ENCODE measurements around the gene SLC27A1.
A peak's percentile ranks its signal among the peaks of the same experiment; 100 is the strongest.

The SLC27A1 gene

GRCh38 chr19:17519967-17520366 lies 49.6 kb downstream of the SLC27A1 start:
- intact Hi-C loops (cut with micrococcal nuclease), result no loop called here
- Mint-ChIP-seq H3K27ac (no peak overlapping the region), H3K36me3 (ENCODE audit: low read depth) (peaks cover 73% of the 10 kb centered on the region), H3K9me3 (peaks cover 12% of the 10 kb centered on the region), H3K4me1 (ENCODE audit: low read depth) (peaks cover 44% of the 10 kb centered on the region), H3K27me3 (no peaks in the 10 kb centered on the region), H3K4me3 (no peak overlapping the region)

- peaks cover 47% of the 10 kb centered on the region for H3K4me1 Mint-ChIP-seq (ENCODE audit: low read depth)
- H3K36me3 Mint-ChIP-seq (ENCODE audit: low read depth), result peaks cover 64% of the 10 kb centered on the region
- H3K27me3 Mint-ChIP-seq, result peaks cover 3% of the 10 kb centered on the region
- no peak overlapping the region for H3K27ac Mint-ChIP-seq
- no peak overlapping the region for H3K4me3 Mint-ChIP-seq
- H3K9me3 Mint-ChIP-seq, result peaks cover 12% of the 10 kb centered on the region
- intact Hi-C loops (cut with micrococcal nuclease), result no loop called here
Measured at GRCh38 chr19:17520865-17521264, 50.5 kb downstream of the SLC27A1 start.

- peaks cover 40% of the 10 kb centered on the region for H3K36me3 Mint-ChIP-seq (ENCODE audit: low read depth)
- H3K9me3 Mint-ChIP-seq, result peaks cover under 1% of the 10 kb centered on the region
- peaks cover 6% of the 10 kb centered on the region for H3K27me3 Mint-ChIP-seq
- intact Hi-C loops (cut with micrococcal nuclease), result no loop called here
- H3K4me3 Mint-ChIP-seq, result peak overlapping the region; percentile 35
- H3K4me1 Mint-ChIP-seq (ENCODE audit: low read depth), result peaks cover 47% of the 10 kb centered on the region
- peak overlapping the region; percentile 89 for H3K27ac Mint-ChIP-seq
Measured at GRCh38 chr19:17522988-17523872, 52.9 kb downstream of the SLC27A1 start.

DNA sequence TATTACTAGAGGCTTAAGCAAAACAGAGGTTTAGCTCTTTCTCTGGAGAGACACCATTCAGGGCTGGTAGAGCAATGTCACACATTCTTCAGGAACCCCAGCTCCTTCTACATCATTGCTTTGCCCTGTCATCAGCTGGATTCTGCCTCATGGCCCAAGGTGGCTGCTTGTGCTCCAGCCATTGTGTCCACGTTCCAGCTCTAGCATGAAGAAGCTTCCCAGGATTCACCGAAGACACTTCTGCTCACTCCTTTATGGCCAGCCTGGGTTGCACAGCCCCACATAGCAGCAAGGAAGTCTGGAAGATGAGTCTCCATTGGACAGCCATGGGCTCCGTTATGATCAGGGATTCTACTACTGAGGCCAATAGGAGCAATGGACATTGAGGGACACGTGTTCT lies 54.3 kb downstream of the SLC27A1 start:
- Mint-ChIP-seq H3K27me3 (peaks cover 10% of the 10 kb centered on the region), H3K36me3 (ENCODE audit: low read depth) (peaks cover 32% of the 10 kb centered on the region), H3K4me3 (no peak overlapping the region), H3K9me3 (peaks cover 9% of the 10 kb centered on the region), H3K27ac (peak overlapping the region; percentile 89), H3K4me1 (ENCODE audit: low read depth) (peaks cover 52% of the 10 kb centered on the region)
- intact Hi-C loops (cut with micrococcal nuclease), result no loop called here

DNA sequence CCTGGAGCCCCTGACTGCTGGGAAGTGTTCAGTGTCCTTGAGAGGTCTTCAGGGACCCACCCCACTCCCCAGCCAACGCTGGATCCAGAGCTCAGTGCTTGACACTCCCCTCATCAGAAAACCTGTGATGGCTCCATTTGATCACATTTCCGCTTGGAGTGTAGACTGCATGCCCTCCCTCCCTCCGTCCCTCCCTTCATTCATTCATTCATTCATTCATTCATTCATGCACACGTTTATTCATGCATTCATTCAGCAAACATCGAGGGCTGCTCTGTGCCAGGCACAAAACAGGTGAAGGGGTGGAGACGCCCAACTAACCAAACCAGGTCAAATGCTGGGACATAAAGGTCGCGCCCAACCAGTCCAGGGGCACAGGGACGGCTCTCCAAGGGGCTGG lies 54.8 kb downstream of the SLC27A1 start:
- Mint-ChIP-seq H3K9me3 (peaks cover 9% of the 10 kb centered on the region), H3K4me3 (no peak overlapping the region), H3K27me3 (peaks cover 10% of the 10 kb centered on the region), H3K4me1 (ENCODE audit: low read depth) (peaks cover 57% of the 10 kb centered on the region), H3K27ac (peak overlapping the region; percentile 32), H3K36me3 (ENCODE audit: low read depth) (peaks cover 27% of the 10 kb centered on the region)
- intact Hi-C loops (cut with micrococcal nuclease), result no loop called here

DNA sequence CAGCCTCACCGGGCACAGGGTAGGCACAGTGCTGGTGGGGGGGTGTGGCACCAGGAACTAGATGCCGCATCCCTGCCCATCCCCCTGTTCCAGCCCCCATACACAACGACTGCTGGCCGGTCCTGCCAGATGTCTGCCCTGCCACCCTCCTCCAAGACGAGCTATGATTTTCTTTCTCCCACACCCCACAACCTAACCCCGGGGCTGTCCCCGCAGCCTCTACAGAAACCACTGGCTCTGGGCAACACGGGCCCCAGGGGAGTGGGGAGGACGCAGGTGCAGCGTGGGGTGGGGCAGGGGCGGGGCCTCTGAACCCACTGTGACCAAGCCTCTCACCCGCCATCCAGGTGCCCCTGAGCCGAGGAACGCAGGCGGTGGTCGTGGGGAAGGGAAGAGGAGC lies 56.6 kb downstream of the SLC27A1 start:
- Mint-ChIP-seq H3K4me3 (no peak overlapping the region), H3K4me1 (ENCODE audit: low read depth) (peaks cover 59% of the 10 kb centered on the region), H3K27me3 (peaks cover 10% of the 10 kb centered on the region), H3K27ac (no peak overlapping the region), H3K9me3 (peaks cover 9% of the 10 kb centered on the region), H3K36me3 (ENCODE audit: low read depth) (peaks cover 11% of the 10 kb centered on the region)
- intact Hi-C loops (cut with micrococcal nuclease), result no loop called here

DNA sequence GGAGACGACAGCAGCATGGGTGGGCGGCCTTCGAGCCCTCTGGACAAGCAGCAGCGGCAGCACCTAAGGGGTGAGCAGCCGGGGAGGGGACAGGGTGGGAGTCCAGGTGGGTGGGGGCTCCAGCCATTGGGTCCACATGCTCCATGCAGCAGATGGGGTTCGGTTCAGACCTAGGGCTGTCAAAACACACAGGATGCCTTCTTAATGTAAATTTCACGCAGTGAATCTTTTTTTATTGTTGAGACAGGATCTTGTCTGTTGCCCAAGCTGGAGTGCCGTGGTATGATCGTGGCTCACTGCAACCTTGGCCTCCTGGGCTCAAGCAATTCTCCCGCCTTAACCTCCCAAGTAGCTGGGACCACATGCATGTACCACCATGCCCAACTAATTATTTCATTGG lies 57.0 kb downstream of the SLC27A1 start:
- Mint-ChIP-seq H3K27me3 (peaks cover 10% of the 10 kb centered on the region), H3K36me3 (ENCODE audit: low read depth) (peaks cover 11% of the 10 kb centered on the region), H3K4me1 (ENCODE audit: low read depth) (peaks cover 55% of the 10 kb centered on the region), H3K4me3 (no peak overlapping the region), H3K27ac (no peak overlapping the region), H3K9me3 (peaks cover 9% of the 10 kb centered on the region)
- intact Hi-C loops (cut with micrococcal nuclease), result no loop called here

DNA sequence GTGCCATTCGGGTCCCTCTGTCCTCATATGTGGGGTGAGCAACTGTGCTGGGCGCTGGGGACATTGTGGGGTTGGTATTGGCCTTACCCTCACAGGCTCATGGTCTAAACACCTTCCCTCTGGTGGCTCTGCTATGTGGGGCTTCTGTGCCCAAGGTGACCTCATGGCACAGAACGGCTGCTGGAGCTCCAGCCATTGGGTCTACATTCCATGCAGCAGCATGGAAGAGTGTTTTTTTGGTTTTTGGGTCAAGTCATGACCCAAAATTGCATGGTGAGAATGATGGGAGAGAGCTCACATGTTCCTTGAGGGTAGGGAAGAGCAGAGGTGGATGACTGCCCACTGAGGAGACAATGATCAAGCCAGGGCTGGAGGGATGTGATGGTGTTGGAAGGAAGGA lies 58.3 kb downstream of the SLC27A1 start:
- H3K4me1 Mint-ChIP-seq (ENCODE audit: low read depth), result peaks cover 43% of the 10 kb centered on the region
- H3K36me3 Mint-ChIP-seq (ENCODE audit: low read depth), result peaks cover 11% of the 10 kb centered on the region
- H3K27ac Mint-ChIP-seq, result no peak overlapping the region
- intact Hi-C loops (cut with micrococcal nuclease), result no loop called here
- peaks cover 9% of the 10 kb centered on the region for H3K9me3 Mint-ChIP-seq
- no peak overlapping the region for H3K4me3 Mint-ChIP-seq
- peaks cover 10% of the 10 kb centered on the region for H3K27me3 Mint-ChIP-seq

GRCh38 chr19:17529239-17530158 lies 59.2 kb downstream of the SLC27A1 start:
- H3K27me3 Mint-ChIP-seq, result peaks cover 10% of the 10 kb centered on the region
- peaks cover 9% of the 10 kb centered on the region for H3K9me3 Mint-ChIP-seq
- intact Hi-C loops (cut with micrococcal nuclease), result no loop called here
- H3K4me3 Mint-ChIP-seq, result no peak overlapping the region
- peaks cover 6% of the 10 kb centered on the region for H3K36me3 Mint-ChIP-seq (ENCODE audit: low read depth)
- H3K27ac Mint-ChIP-seq, result peak overlapping the region; percentile 50
- peaks cover 39% of the 10 kb centered on the region for H3K4me1 Mint-ChIP-seq (ENCODE audit: low read depth)

GRCh38 chr19:17530586-17530985 lies 60.3 kb downstream of the SLC27A1 start:
- H3K36me3 Mint-ChIP-seq (ENCODE audit: low read depth), result peaks cover 6% of the 10 kb centered on the region
- peaks cover 7% of the 10 kb centered on the region for H3K27me3 Mint-ChIP-seq
- H3K4me3 Mint-ChIP-seq, result no peak overlapping the region
- intact Hi-C loops (cut with micrococcal nuclease), result no loop called here
- peaks cover 9% of the 10 kb centered on the region for H3K9me3 Mint-ChIP-seq
- H3K27ac Mint-ChIP-seq, result no peak overlapping the region
- peaks cover 29% of the 10 kb centered on the region for H3K4me1 Mint-ChIP-seq (ENCODE audit: low read depth)

DNA sequence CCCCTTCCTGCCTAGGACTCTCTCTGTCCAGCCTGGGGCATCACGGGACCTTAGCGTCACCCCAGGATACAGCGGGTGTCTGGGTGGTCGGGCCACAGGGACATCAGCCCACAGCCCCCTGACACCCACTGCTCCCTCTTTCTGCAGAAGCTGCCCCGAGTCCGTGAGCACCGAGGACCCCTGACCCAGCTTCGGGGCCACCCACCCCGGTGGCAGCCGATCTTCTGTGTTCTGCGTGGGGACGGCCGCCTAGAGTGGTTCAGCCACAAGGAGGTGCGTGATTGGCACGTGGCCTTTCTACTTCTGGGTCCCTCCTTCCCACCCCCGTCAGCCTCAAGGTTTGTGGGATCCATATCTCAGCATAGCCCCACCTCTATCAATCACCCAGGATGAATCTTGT lies 61.8 kb downstream of the SLC27A1 start:
- H3K27me3 Mint-ChIP-seq, result peaks cover 4% of the 10 kb centered on the region
- peaks cover 6% of the 10 kb centered on the region for H3K36me3 Mint-ChIP-seq (ENCODE audit: low read depth)
- H3K9me3 Mint-ChIP-seq, result peaks cover 9% of the 10 kb centered on the region
- H3K4me3 Mint-ChIP-seq, result no peak overlapping the region
- intact Hi-C loops (cut with micrococcal nuclease), result no loop called here
- no peak overlapping the region for H3K27ac Mint-ChIP-seq
- peaks cover 28% of the 10 kb centered on the region for H3K4me1 Mint-ChIP-seq (ENCODE audit: low read depth)

DNA sequence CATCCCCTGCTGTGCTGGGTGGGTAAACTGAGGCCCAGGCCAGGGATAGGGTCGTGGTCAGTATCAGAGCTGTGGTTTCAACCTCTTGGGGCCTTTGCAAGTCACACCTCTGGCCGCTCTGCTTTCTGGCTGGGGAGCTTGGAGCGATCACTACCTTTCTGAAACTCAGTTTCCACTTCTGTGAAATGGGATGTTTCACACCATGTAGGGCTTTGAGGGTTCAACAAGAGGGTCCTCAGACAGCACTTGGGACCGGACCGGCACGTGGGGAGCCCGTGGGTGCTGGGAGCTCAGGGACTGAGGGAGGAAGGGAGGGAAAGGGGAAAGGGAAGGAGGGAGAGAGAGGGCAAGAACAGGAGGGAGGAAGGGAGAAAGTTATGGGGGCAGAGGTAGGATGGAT lies 62.2 kb downstream of the SLC27A1 start:
- peaks cover 29% of the 10 kb centered on the region for H3K4me1 Mint-ChIP-seq (ENCODE audit: low read depth)
- peaks cover 9% of the 10 kb centered on the region for H3K9me3 Mint-ChIP-seq
- H3K27ac Mint-ChIP-seq, result no peak overlapping the region
- peaks cover 4% of the 10 kb centered on the region for H3K27me3 Mint-ChIP-seq
- H3K36me3 Mint-ChIP-seq (ENCODE audit: low read depth), result peaks cover 6% of the 10 kb centered on the region
- intact Hi-C loops (cut with micrococcal nuclease), result no loop called here
- no peak overlapping the region for H3K4me3 Mint-ChIP-seq

DNA sequence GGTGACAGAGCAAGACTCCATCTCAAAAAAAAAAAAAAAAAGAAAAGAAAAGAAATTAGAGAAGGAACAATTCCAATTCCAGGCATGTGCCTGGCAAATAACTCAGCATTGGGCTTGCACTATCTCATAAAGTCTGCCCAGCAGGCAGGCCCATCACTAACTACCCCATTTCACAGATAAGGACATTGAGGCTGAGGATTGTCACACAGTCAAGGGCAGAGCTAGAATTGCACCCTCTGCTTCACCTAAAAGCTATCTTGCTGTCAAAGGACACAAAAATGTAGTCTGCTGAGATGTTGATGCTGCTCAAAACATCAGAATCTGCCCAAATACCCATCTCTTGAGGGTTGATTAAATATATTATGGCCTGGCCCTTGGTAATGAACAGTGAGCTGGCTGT lies 64.4 kb downstream of the SLC27A1 start:
- H3K9me3 Mint-ChIP-seq, result no peaks in the 10 kb centered on the region
- H3K4me3 Mint-ChIP-seq, result no peak overlapping the region
- H3K27me3 Mint-ChIP-seq, result peaks cover 15% of the 10 kb centered on the region
- H3K27ac Mint-ChIP-seq, result no peak overlapping the region
- intact Hi-C loops (cut with micrococcal nuclease), result no loop called here
- H3K36me3 Mint-ChIP-seq (ENCODE audit: low read depth), result no peaks in the 10 kb centered on the region
- H3K4me1 Mint-ChIP-seq (ENCODE audit: low read depth), result peaks cover 45% of the 10 kb centered on the region

- peaks cover 34% of the 10 kb centered on the region for H3K4me1 Mint-ChIP-seq (ENCODE audit: low read depth)
- peaks cover 15% of the 10 kb centered on the region for H3K27me3 Mint-ChIP-seq
- H3K4me3 Mint-ChIP-seq, result no peak overlapping the region
- H3K27ac Mint-ChIP-seq, result no peak overlapping the region
- H3K9me3 Mint-ChIP-seq, result no peaks in the 10 kb centered on the region
- intact Hi-C loops (cut with micrococcal nuclease), result no loop called here
- H3K36me3 Mint-ChIP-seq (ENCODE audit: low read depth), result no peaks in the 10 kb centered on the region
Measured at GRCh38 chr19:17536955-17537354, 66.6 kb downstream of the SLC27A1 start.
